HL-60/S4 (cell line): ENCODE results near the gene HSPA6.
"Not testable (repeated sequence)": the region's sequence is repeated elsewhere in the genome, so short reads cannot be mapped to it uniquely, and the experiment has no call there.

Experiments used
- in situ Hi-C: fragments of 300-500 bp; cut with MboI; formaldehyde crosslinking; loops from 2 replicates; pipeline ENCODE4 v1.14.3; 2022; ENCODE audit warnings: low sequenced_read_pairs

The HSPA6 gene

GRCh38 chr1:161523817-161524741 lies at the start of gene HSPA6:
TSS of gene HSPA6 (plus strand) at chr1:161524540. CDS start at chr1:161524659, 119 bp downstream.
- in situ Hi-C loops, result not testable (repeated sequence)

GRCh38 chr1:161477711-161478110 lies 46.6 kb upstream of the HSPA6 start:
- in situ Hi-C loops, result not testable (repeated sequence)

GRCh38 chr1:161478985-161479384 lies 45.4 kb upstream of the HSPA6 start:
- in situ Hi-C loops, result no loop called here

- in situ Hi-C loops, result loop anchor here (10.0 kb wide), 1 partner anchor 254 kb away; no protein-coding TSS in a partner anchor
Observed at GRCh38 chr1:161480381-161481035, 43.8 kb upstream of the HSPA6 start.

- in situ Hi-C loops, result loop anchor here (10.0 kb wide), 1 partner anchor 253 kb away; no protein-coding TSS in a partner anchor
Observed at GRCh38 chr1:161481624-161482392, 42.5 kb upstream of the HSPA6 start.

GRCh38 chr1:161482610-161483009 lies 41.7 kb upstream of the HSPA6 start:
- in situ Hi-C loops, result loop anchor here (10.0 kb wide), 1 partner anchor 252 kb away; no protein-coding TSS in a partner anchor

- in situ Hi-C loops, result loop anchor here (10.0 kb wide), 1 partner anchor 251 kb away; no protein-coding TSS in a partner anchor
Observed at GRCh38 chr1:161483361-161483760, 41.0 kb upstream of the HSPA6 start.

- in situ Hi-C loops, result loop anchor here (10.0 kb wide), 1 partner anchor 250 kb away; no protein-coding TSS in a partner anchor
Observed at GRCh38 chr1:161484613-161485012, 39.7 kb upstream of the HSPA6 start.

- in situ Hi-C loops, result loop anchor here (10.0 kb wide), 1 partner anchor 248 kb away; no protein-coding TSS in a partner anchor
Observed at GRCh38 chr1:161486806-161487741, 37.3 kb upstream of the HSPA6 start.

- in situ Hi-C loops, result no loop called here
Observed at GRCh38 chr1:161491472-161491871, 32.9 kb upstream of the HSPA6 start.

- in situ Hi-C loops, result no loop called here
Observed at GRCh38 chr1:161492827-161493226, 31.5 kb upstream of the HSPA6 start.

GRCh38 chr1:161494091-161494735 lies 30.1 kb upstream of the HSPA6 start:
- in situ Hi-C loops, result no loop called here

- in situ Hi-C loops, result no loop called here
Observed at GRCh38 chr1:161495490-161495889, 28.9 kb upstream of the HSPA6 start.

GRCh38 chr1:161497961-161498360 lies 26.4 kb upstream of the HSPA6 start:
- in situ Hi-C loops, result no loop called here

GRCh38 chr1:161498646-161499045 lies 25.7 kb upstream of the HSPA6 start:
- in situ Hi-C loops, result no loop called here

GRCh38 chr1:161499099-161500039 lies 25.0 kb upstream of the HSPA6 start:
- in situ Hi-C loops, result no loop called here

- in situ Hi-C loops, result no loop called here
Observed at GRCh38 chr1:161501234-161501633, 23.1 kb upstream of the HSPA6 start.

GRCh38 chr1:161502181-161502580 lies 22.2 kb upstream of the HSPA6 start:
- in situ Hi-C loops, result no loop called here
